ENCODE data around the gene PBX4.
A peak's percentile ranks its signal among the peaks of the same experiment; 100 is the strongest.

Gene PBX4

DNA sequence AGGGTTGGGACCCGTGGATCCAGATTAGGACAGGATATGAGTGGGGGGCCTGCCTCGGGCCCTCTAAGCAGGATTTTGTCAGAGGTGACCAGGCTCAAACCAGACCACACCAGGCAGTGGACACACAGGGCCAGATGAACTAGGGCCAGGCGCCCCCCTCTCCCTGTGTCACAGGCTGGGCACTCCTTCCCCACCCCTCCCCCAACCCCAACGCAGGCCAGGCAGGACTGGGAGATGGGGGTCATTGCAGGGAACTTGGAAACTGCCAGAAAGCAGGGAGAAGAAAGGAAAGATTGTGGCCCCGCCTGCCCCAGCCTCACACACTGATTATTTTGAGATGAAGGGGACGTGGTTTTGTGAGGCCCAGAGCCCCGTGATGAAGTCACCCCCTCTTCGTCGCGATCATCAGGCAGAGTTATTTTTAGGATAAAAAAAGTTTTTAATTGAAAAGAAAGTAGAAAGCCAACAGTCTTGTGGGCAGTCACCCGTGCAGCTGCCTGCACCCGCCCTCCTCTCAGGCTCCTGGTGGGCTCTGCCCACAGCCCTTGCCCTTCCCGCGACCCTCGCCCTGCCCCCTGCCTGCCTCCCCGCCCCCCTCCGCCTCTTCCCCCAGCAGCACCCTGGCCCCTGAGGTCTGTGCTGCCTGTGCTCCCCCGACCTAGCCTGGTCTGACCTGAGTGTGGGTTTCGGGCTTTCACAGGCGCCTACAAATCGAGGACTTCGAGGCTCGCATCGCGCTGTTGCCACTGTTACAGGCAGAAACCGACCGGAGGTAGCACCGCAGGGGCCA lies 91.7 kb downstream of the PBX4 start:
- no peak for DNase-seq

DNA sequence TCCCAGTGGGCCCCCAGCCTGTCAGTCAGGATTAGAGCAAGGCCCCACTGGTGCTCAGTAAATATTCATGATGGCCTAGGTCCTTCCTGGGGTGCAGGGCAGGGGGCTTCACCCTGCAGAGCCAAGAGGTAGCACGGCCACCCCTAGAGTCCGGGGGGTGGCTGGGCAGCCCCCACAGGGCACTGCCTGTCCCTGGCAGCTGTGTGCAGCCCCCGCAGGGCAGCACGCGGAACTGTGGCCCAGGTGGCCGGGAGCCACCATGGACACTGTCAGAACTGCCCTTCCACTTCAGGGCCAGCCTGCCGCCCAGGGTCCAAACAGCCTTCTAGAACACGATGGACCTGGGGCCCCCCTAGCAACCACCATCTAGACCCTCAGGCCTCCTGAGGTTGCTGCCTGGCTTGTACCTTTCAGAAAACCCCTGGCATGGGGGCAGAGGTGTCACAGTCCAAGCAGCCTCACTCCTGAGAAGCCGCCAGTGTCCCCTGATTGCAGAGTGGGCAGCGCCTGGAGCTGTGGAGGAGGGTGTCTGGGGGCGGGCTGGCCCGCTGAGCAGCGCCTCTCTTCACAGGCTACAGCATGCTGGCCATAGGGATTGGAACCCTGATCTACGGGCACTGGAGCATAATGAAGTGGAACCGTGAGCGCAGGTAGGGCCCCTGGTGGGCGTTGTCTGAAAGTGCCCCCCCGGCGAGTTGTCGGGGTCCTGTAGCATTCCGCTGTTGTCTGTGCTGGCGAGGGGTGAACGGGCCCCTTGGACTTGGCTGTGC lies 92.7 kb downstream of the PBX4 start:
- no peak for DNase-seq

DNA sequence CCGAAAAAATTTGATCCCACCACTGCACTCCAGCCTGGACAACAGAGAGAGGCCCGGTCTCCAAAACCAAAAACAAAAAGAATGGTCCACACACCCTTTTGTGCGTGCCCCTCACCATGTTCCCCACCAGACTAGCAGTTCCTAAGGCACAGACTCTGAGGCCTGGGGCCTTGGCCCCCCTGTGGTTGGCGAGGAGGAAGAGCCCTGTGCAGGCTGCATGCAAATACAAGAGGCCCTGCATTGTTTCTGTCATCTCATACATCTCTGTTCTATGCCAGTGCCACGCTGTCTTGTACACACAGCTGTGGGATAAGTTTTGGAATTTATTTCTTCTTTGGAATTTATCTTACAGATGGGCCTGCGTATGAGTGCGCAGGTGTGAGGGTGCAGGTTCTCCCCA lies 94.4 kb downstream of the PBX4 start:
- DNase-seq = no peak

DNA sequence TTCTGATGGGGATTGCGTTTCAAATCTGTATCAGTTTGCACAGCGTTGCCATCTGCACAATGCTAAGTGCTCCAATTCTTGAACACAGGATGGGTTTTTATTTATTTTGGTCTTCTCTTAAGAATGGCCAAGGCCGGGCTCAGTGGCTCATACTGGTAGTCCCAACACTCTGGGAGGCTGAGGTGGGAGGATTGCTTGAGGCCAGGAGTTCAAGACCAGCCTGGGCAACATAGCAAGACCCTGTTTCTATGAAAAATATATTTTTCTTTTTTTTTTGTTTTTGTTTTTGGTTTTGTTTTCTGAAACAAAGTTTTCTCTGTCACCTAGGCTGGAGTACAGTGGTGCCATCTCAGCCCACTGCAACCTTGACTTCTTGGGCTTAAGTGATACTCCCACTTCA lies 95.3 kb downstream of the PBX4 start:
- DNase-seq = no peak

DNA sequence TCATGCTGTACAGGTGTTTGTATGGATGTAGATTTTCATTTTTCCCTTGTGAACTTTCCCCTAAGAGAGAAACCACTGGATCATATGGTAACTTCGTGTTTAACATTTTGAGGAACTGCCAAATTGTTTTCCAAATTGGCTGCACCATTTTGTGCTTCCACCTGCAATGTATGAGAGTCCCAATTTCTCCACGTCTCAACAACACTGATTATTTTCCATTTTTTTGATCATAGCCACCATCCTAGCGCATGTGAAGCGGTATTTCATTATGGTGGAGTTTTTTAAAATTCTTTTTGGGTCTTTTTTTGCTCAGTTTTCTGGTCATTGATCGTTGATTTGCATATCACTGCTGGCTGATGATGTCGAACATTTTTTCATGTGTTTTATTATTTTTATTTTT lies 97.5 kb downstream of the PBX4 start:
- no peak for DNase-seq

DNA sequence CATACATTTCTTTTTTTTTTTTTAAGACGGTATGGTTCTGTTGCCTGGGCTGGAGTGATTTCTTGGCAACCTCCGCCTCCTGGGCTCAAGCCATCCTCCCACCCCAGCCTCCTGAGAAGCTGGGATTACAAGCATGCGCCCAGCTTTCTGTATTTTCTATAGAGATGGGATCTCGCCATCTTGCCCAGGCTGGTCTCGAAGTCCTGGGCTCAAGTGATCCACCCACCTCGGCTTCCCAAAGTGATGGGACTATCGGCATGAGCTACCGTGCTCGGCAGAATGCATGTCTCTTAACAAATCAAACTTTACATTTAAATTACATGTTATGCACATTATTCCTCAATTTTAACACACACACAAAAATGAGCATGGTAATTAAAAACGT lies 101.3 kb downstream of the PBX4 start:
- DNase-seq = no peak

DNA sequence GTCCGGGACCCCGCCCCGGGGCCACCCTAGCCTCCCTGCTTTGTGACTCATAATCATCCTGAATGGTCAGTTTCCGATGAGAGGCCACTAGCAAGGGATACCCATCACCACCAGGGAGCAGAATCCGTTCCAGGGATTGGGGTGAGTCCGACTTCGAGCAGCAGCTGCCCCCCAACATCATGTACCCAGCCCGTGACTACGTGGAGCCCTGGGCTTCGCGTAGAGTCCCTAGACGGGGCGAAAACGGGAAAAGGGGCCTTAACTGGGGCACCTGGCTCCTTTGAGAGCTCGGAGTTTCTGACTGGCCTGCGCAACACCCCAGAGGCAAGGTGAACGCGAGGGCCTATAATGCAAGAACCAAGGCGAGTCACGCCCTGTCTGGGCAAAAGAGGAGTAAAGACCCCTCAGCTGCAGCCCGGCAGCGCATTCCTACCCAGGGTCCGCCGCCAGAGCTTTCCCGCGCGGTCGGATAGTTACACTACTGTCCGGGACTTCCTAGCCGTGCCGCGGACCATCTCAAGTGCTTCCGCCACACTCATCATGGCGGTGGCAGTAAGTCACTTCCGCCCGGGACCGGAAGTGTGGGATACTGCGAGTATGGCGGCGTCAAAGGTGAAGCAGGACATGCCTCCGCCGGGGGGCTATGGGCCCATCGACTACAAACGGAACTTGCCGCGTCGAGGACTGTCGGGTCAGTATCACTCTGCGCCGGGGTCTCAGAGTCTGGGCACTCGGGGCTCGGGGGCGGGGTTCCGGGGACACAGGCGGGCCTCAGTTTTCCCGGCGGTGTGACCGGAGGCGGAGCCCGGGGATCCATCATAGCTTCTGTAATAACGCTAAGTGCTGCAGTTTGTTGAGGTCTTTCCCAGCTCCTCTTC lies 102.6 kb downstream of the PBX4 start, which contains the start of gene NDUFA13:
Gene NDUFA13 (plus strand): TSS at position 584 of the 878 bp plus-strand sequence. CDS start 14 bp downstream, at position 598.
- peak; percentile 92 for DNase-seq

DNA sequence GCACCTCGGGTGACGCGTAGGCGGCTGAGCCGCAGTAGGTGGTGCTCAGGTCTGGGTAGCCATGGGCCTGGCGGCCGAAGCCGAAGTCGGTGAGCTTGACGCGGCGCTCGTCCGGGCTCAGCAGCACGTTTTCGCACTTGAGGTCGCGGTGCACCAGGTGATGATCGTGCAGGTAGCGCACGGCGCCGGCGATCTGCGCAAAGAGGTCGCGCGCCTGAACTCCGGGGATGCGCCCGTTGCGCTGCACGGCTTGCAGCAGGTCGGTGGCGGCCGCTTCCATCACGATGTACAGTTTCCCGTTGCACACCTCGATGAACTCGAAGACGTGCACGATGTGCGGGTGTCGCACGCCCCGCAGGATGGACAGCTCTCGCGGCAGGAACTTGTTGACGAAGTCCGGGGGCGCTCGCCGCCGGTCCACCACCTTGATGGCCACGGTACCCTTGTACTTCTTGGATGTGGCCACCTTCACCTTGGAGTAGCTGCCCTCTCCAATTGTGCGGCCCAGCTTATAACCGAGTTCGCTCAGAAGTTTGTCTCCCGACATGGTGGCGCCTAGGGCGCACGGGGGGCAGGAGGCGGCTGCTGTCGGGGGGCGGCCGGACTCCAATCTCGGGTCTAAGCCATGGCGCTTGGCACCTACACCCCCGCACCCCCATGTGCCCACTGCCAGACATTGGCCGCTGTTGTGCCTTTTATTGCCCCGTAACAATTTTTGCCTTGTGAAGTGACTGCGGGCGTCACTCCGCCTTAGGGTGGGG lies 103.4 kb downstream of the PBX4 start, which contains the start of gene TSSK6:
Gene TSSK6 (minus strand): TSS at position 668 of the 761 bp plus-strand sequence. CDS start 121 bp downstream, at position 547.
- DNase-seq = no peak

DNA sequence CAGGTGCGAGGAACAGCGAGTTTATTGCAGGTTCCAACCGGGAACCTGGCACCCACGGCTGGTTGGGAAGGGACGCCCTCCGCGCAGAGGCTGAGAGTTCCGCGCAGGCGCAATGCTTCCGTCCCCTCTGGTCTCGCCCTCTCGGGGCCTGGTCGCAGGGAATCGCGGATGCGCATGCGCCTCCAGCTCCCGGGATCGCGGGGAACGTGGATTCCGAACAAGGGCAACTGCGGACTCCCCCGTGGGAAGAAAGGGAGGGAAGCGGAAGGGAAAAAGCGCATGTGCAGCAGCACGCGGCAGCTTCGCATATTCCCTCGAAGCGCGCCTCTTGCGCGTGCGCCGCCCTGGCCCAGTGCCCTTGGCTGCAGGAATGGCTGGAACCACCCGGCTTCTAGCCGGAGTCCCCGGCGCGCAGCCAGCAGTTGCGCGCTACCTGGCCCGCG lies 104.3 kb downstream of the PBX4 start:
- DNase-seq = peak; percentile 81

DNA sequence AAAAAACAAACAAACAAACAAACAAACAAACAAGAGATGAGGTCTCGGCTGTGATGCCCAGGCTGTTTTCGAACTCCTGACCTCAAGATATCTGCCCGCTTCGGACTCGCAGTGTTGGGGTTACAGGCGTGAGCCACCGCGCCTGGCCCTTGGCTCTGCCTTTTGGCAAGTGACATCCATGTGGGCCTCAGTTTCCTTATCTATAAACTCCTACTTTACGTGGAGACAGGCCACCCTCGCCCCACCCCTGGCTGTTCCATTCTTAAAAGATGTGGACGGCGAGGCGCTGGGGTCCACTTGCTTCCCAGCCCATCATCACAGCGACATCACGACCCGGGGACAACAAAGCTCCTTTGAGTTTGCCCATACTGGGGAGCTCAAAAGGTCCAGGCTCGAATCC lies 104.8 kb downstream of the PBX4 start:
- DNase-seq = no peak
